Renal cortex interstitium (tissue), 11 donors: ENCODE data around the gene HMOX1. TPM values are rescaled to one million over a fixed set of nuclear protein-coding genes. Genes with fewer than 3 reads are reported as not detected.
"Not testable (repeated sequence)": the region's sequence is repeated elsewhere in the genome, so short reads cannot be mapped to it uniquely, and the experiment has no call there.

Experiments used
- DNase-seq, 11 donors: peaks; one replicate each; pipeline ENCODE4 v3.0.0-alpha.2; 2013; ENCODE audit warnings: low read depth in 9 of 11, low spot score in 4 of 11; ENCODE audit errors: extremely low read depth in 1 of 11
- polyA plus RNA-seq, 3 donors: library from polyadenylated mRNA; unstranded; fragments of 120-200 nt; gene quantifications; one replicate each; pipeline ENCODE4 v1.2.1, GENCODE V29; 2013; ENCODE audit not compliant: insufficient read length in 3 of 3

Gene HMOX1
- polyA plus RNA-seq, 3 donors, result 41.4 to 49.6 (median 41.8) TPM

DNA sequence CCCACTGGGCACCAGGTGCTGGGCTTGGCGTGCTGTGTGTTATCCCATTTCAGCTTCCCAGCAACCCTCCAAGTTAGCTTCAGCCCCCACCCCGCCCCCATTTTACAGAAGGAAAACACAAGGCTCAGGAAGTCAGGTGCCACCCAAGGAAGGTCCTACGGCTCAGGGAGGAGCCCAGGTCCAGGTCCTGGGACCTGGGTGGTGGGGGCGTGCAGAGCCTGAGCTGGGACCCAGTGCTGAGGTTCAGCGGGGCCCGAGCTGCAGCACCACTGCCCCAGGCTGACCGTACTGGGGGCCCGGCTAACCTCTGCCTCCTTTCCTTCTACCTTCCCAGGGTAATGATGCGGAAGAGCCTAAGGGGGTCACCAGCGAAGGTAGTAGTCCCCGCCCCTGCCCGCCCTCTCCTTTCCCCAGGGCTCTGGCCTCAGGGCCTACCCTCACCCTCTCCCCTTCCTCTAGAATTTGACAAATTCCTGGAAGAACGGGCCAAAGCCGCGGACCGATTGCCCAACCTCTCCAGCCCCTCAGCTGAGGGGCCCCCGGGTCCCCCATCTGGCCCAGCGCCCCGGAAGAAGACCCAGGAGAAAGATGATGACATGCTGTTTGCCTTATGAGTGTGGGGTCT lies 34.2 kb upstream of the HMOX1 start:
- DNase-seq, result no peak

GRCh38 chr22:35347462-35347861 lies 33.4 kb upstream of the HMOX1 start:
- DNase-seq, result no peak

DNA sequence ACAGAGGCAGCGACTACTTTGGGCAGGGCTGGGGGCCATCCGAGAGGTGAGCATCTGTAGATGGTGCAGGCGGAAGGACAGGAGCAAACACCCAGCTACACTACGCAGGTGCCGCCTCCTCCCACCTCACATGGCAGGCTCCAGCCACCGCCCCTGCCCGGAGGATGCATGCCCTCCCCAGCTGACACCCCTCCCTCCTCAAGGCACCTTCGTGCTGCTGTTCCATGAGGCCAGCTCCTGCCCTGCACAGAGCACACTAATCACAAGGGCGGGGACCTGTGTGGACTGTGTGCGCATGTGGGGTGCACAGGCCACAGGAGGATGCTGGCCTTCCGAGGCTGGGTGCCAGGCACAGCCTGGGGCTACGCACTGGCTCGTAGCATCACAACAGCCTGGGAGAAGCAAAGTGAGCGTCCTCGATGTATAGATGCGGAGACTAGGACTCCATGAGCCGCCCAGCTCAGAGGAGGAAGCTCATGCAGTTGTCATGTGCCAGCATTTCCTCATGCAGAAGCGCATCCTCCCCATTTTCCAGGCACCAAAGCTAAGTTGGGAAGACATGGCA lies 32.8 kb upstream of the HMOX1 start:
- no peak for DNase-seq

DNA sequence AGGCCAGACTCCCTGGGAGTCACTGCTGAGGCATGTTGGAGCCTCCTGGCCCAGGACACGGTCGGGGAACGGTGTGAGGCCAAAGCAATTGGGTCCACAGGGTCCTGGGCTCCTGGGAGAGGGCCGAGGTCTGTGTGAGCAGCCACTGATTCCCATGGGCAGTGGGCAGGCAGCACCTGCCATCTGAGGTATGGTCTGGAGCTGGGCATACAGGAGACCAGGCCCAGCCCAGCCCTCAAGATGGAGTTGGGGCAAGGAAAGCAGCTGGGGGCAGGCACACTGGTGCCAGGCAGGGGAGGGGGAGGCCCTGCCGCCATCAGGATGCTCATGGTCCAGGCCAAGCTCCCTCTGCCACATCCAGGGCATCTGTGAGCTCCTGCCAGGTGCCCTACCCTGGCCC lies 32.2 kb upstream of the HMOX1 start:
- DNase-seq, result no peak

GRCh38 chr22:35349368-35349703 lies 31.6 kb upstream of the HMOX1 start:
- no peak for DNase-seq

GRCh38 chr22:35349704-35350538 lies 31.0 kb upstream of the HMOX1 start:
- no peak for DNase-seq

DNA sequence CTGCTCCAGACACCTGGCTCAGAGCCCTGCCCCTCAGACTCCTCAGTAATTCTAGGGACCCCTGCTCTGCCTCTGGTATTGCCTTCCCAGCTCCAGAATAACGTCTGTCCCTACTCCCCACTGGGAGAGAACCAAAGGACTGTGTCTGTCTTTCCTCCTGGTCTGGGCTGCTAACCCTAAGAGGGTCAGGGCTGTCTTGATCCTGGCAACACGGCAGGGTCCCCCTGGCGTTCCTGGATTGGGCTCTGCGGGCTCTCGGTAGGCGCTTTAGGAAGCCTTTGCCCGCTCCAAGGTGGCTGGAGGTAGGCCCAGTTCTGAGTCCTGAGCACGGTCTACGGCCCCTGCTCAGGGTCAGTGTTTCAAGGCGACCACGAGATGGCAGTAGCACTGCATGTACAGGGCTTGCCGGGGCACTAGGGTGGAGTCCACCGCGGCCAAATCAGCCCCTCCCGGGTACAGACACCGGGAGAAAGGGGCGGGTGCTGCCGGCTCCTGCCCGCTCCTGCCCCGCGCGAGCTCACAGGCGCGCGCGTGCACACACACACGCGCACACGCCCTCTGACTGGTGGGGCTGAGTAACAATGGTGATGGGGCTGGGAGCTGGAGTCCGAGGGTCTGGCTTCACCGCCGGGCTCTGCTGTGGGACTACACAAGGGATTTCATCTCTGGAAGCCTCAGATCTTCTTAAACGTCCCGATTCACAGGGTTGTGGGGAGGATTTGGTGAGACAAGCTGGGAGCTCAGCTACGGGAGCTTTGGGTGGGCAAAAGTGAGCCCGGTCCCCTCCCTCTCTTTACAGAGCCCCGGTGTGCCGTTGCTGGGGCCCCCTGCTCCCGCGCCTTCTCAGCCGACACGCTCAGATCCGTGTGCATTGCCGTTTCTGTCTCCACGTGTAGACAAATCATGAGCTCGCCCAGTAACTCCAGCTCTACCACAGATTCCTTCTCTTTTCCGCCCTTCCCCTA lies 30.1 kb upstream of the HMOX1 start:
- peak; percentile 69 to 88 (median 80) for DNase-seq

GRCh38 chr22:35352214-35353111 lies 28.4 kb upstream of the HMOX1 start:
- DNase-seq, result no peak

DNA sequence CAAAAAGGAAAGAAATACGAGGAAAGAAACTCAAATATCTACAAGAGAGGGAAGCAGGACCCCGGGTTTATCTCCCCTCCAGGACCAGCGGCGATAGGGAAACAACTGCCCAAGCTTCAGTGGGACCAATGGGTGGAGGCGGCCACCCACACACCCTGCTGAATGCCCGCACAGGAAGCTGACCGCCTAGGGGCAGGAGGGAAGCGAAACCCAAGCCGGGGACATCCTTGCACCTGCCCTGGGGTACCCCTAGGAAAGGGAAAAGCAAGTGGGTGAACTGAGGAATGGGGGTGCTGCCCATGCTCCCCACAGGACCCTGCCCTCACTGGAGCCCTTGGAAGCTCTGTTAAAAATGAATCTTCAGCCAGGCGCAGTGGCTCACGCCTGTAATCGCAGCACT lies 27.6 kb upstream of the HMOX1 start:
- no peak for DNase-seq

GRCh38 chr22:35354068-35354467 lies 26.8 kb upstream of the HMOX1 start:
- DNase-seq, result no peak

DNA sequence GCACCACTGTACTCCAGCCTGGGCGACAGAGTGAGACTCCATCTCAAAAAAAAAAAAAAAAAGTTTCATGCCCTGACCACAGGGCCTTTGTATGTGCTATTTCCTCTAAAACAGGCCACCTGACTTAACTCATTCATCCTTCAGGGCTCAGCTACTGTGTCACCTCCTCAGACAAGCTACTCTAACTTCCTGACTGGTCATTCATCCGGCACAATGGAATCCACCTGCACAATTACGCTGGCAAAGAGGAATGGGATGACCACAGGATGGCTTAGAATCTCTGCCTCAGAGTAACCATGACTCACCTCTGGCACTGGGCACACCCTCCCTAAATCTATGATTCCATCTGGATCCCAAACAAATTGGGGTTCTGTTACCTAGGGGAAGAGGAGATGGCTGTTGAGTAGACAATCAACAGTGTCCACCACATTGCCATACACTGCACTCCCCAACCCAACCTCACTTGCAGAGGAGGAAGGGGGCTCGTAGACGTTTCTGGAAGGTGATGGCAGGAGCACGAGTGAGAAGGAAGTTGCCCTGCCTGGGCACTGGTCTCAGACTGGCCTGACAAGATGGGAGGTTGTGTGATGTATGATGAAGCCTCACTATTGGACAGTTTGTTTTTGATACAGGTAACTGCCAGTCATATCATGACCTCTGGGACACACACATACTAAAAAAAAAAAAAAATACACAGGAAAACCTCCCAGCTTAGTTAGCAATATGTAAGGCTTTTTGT lies 22.8 kb upstream of the HMOX1 start:
- no peak for DNase-seq

DNA sequence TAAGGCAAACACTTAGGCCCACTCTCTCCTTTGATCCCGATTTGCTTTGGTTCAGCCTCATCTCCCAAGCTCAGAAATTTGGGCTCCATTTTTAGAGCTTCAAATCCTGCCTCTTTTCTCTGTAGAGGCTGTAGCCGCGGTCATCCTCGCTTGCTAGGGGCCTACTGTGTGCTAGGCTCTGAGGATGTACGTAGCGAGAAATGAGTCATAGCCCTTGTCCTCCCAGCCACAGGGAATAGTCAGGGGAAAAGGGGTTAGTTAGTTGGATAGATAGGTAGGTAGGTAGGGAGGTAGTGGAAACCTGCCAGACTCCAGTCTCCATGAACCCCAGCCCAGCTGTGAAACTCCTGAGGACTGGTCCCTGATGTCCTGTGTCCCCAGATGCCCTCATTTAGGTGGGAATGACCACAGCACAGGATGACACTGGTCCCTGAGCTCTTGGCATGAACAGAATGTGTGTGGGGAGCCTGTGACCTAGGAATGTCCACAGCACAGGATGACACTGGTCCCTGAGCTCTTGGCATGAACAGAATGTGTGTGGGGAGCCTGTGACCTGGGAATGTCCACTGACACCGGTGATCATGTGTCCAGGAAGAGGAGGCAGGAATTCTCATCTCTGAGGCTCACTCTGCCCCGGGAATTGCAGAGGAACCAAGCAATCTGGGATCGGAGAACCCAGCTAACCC lies 21.4 kb upstream of the HMOX1 start:
- DNase-seq, result no peak

DNA sequence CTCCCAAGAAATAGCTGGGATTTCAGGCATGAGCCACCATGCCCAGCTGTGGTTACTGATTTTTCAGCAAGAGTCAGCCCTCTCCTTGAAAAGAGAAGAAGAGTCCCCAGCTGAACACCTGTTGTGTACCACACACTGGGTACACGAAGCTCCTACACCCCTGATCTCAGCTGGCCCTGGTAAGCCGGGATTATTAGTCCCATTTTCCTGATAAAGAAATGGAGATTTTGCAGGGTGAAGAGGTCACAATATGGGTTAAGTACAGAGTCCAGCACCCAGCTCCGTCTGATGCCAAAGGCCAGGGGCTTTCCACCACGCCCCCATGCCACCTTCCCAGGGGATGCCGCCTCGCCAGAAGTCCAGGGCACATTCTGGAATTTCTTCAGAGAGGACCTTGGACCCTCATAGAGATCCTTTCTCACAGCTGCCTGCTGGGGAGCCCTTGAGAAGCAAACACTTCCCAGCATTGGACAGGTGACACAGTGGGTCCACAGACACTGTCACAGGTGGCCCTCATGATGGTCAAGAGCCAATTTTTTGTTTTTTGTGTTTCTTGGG lies 19.8 kb upstream of the HMOX1 start:
- no peak for DNase-seq

DNA sequence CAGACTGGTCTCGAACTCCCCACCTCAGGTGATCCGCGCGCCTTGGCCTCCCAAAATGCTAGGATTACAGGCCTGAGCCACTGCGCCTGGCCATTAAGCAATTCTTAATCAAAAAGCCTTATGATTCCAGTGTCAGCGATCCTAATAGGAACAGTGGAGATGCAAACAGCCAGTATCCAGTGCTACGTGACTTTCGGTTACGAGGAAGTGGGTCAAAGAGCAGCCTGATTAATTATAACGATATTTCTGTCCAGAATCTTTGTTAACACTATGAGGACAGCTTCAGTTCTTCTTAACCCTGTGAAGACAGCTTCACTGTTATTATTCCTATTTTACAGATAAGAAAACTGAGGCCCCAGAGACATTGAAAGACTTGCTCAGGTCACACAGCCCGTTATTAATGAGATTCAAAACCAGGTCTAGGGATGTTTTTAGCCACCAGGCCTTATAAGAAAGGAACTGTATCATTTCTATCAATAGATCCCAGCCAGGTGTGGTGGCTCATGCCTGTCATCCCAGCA lies 17.3 kb upstream of the HMOX1 start:
- DNase-seq, result no peak

- not testable (repeated sequence) for DNase-seq
Measured at GRCh38 chr22:35364230-35364629, 16.7 kb upstream of the HMOX1 start.

GRCh38 chr22:35367331-35367886 lies 13.5 kb upstream of the HMOX1 start:
- DNase-seq, result no peak
